Stomach (tissue), 4 donors: ENCODE measurements around the gene PLAGL2.

Experiments used
- EP300 ChIP-seq: sonication (generic); formaldehyde crosslinking; IDR thresholded peaks from one replicate; pipeline ENCODE4 v1.6.1; 2017; ENCODE audit warnings: antibody characterized with exemption
- POLR2AphosphoS5 ChIP-seq, 3 donors: sonication (generic); formaldehyde crosslinking; IDR thresholded peaks; one replicate each; pipeline ENCODE4 v1.6.1; 2016; ENCODE audit warnings: antibody characterized with exemption in 3 of 3
- TF ChIP-seq, protein P1 (sequence below), 7 experiments: fragments of 450-650 bp in 4 of 7; fragments of 200-600 bp in 3 of 7; sonication (generic) in 3 of 7; IDR thresholded peaks; one replicate each; pipeline ENCODE4 v1.5.1; 2016 to 2019; ENCODE audit warnings: antibody characterized with exemption in 7 of 7, control low read depth in 2 of 7, mild to moderate bottlenecking in 1 of 7

DNA sequence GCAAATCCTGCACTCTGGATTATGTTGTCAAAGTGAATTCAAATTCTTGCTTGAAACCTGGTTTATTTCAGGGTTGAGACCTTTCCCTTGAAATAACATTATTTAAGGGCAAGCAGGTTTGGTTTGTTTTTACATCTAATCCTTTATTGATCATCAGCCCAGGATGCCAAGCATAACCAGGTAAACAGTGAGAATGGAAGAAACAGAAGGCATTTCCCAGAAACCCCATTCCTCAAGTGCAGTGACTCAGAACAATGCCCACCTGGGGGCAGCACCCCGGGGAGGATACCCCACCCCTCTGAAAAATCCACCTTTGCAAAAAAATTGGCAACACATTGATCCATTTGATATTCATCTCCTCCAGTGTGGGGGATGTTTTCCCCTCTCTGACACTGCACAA, 32.7 kb upstream of the PLAGL2 start:
- TF ChIP-seq, protein P1, sequence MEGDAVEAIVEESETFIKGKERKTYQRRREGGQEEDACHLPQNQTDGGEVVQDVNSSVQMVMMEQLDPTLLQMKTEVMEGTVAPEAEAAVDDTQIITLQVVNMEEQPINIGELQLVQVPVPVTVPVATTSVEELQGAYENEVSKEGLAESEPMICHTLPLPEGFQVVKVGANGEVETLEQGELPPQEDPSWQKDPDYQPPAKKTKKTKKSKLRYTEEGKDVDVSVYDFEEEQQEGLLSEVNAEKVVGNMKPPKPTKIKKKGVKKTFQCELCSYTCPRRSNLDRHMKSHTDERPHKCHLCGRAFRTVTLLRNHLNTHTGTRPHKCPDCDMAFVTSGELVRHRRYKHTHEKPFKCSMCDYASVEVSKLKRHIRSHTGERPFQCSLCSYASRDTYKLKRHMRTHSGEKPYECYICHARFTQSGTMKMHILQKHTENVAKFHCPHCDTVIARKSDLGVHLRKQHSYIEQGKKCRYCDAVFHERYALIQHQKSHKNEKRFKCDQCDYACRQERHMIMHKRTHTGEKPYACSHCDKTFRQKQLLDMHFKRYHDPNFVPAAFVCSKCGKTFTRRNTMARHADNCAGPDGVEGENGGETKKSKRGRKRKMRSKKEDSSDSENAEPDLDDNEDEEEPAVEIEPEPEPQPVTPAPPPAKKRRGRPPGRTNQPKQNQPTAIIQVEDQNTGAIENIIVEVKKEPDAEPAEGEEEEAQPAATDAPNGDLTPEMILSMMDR (IDR thresholded peaks at IDR 0.05) = no peak
- TF ChIP-seq POLR2AphosphoS5 (IDR thresholded peaks at IDR 0.05) (no peak), EP300 (no peak)
